SK-N-DZ (cell line): ENCODE results near the gene GRK5.
"Not testable (repeated sequence)": the region's sequence is repeated elsewhere in the genome, so short reads cannot be mapped to it uniquely, and the experiment has no call there.

Source experiments
- DNase-seq: peaks from one replicate; pipeline ENCODE4 v3.0.0-alpha.2; 2015; ENCODE audit warnings: low spot score

Gene GRK5

DNA sequence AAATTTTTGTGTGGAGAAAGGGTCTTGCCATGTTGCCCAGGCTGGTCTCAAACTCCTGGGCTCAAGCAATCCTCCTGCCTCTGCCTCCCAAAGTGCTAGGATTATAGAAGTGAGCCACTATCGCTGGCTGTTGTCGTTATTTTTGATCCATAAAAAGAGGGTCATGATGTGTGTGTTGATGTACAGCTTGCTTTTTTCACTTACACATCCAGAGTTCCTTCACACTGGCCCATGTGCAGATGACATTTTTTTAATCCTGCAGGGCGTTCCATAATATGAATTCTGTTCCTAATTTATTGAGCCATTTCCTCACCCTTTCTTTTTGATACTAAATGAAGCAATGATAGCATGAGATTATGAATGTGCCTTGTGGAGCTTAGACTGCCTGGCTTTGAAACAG lies 40.8 kb downstream of the GRK5 start:
- no peak for DNase-seq

DNA sequence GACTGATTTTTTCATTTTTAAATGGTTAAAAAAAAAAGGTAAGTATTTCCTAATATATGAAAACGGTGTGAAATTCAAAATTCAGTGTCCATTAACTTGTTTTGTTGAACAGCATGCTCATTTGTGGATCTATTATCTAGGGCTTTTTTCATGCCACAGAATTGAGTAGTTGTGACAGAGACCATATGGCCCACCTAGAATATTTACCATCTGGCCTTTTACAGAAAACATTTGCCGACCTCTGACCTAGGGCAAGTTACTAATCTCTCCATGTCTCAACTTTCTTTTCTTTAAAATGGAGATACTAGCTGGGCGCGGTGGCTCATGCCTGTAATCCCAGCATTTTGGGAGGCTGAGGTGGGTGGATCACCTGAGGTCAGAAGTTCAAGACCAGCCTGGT lies 41.3 kb downstream of the GRK5 start:
- peak; percentile 67 for DNase-seq

DNA sequence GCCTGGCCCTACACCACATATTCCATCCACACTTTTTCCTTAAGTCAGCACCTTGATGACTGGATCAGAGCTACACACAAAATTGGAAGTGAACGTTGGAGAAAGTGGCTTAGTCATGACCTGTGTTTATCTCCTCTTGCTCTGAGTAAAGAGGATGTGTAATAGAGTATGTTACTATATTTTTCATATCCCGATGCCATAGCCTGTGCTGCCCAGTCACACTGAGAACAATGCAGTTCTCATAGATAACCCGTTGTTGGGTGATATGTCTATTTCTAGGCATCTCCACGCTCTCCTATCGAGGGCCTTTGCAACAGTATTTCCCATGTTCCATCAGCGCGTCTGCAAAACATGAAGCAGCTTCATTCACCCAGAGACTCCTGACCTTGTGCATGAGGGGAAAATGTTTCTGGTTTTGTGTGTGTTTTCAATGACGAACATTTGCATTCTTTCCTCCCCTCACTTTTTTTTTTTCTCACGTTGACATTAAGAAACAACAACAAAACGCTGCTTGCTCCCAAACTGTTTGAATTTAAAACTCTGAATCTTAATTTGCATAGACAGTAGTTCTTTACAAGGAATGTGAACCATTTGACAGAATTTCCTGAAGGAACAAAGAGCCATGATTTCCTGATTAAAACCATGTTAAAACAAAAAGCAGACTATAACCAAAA lies 43.4 kb downstream of the GRK5 start:
- no peak for DNase-seq

DNA sequence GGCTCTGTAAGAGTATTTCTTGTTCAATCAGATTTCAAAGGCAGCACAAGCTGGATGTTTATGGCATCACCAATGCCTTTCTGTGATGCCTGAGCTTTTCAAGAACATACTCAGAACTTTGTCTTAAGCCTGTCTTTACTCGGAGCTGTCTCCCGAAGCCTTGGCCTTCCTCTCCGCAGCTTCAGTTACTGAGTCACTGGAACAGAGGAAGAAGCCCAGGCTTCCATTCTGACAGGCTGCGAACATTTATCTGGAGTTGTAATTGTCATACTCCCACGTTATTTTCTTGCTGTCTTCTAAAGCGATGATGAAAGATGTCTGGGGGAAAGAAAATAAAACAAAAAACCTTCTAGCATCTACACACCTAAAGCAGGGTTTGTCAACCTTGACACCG lies 43.9 kb downstream of the GRK5 start:
- DNase-seq: no peak

DNA sequence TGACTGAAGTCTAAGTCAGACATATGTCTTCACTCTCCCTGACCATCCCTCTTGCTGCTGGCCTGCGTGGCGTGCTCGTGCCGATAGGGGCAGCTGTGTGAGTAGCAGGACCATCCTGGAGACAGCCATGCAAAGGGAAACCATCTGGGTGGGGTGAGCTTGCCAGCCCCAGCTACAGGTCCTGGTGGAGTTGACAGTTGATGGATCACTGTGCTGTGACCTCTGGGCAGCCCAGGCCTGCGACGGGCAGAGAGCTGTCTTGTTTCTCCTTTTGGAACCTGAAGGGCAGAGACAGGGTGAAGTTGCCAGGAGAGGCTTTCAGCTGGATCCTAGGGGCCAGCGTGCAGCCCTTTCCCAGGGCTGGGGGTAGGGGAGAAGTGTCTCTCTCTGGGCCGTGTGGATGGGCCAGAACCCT lies 44.7 kb downstream of the GRK5 start:
- peak; percentile 88 for DNase-seq

DNA sequence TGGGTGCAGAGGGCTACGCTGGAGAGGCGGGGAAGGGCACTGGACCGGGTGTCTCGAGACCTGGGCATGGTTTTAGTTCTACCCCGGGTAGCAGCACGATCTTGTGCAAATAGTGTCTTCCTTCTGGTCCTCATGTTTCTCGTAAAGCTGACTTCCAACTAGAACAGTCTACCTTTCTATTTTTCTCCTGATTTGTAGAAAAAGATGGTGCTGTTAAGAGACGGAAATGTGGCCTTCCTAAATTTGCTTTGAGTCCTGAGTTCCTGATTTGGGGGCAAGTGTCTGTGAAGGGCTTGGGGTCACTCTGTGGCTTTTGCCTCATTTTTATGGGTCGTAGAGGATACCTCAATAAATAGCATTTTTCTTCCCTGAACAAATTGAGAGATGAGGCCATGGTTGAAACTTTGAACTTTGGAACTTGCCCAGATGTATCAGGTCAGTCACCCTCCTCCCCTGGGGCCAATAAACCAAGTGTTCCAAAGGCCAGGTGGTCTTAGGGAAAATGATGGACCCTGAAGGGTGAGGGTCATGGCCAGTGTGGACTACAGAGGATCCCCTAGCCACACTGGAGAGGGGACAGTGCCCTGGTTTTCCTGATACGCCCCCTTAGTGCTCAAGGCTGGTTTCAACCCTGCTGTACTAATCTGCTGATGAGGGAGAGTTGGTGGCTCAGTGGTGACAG lies 45.2 kb downstream of the GRK5 start:
- no peak for DNase-seq

DNA sequence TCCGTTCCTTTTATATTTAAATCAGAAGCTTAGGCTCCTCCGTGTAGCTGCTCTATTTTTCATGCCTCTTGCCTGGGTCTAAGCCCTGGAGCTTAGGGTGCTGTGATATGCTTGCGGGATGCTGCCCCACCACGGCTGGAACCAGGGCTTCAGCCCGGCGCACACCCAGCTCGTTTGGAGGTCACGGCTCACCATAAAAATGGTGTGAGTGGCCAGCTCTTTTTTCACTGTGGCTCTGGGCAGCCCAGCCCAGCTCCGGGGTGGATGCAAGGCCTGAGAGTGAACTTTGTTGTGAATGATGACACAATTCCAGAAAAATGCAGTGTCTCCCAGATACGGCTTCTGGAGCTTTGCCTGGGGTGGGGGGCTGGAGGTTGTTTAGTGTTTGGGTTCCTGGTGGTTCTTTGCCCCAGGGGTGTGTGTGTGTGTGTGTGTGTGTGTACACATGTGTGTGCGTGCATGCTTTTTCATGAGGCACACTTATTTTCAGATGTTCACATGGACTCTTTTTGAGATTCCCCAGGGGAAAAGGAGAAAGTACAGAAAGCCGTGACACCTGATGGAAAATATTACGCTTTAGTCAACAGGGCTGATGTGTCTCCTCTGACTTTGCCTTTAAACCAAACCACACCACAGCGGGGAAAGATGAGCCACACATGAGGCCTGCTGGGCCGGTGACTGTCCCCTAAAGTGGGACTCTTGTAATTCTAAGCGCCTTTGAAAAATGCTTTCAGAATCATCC lies 46.2 kb downstream of the GRK5 start:
- no peak for DNase-seq

DNA sequence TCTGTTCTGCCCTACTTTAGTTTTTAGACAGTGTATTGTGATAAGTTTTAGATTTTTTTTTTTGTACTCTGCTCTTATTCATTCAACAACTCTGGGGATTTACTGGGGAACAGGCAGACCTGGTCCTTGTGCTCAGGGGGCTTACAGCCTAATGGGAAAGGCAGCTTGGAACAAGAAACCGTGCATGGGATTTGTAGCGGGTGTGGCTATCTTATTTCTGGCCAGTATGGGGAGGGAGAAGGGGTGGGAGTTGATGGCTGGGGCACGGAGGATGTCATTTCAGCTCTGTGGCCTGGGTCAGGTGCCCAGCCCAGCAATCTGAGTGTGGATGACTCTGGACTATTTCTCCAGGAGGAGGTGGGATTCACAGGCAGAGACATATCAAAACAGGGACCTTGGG lies 47.0 kb downstream of the GRK5 start:
- DNase-seq: no peak

DNA sequence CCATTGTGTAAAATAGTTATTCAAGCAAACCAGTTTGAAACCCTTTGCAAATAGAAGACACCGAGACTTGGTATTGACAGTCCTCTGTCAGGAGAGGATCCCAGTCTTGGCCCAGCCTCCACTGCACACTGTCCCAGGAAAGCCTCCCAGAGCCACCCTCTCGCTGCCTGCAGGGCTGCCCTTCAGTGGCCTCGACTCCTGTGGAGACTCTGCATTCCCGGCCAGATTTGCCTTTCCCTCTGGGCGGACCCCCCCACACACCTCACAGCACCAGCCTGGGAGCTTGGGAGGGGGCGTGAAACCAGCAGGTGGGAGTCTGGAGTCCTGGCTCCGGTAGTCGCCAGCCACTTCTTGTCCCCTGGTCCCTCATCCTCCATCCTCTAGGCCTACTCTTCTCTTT lies 48.7 kb downstream of the GRK5 start:
- no peak for DNase-seq

DNA sequence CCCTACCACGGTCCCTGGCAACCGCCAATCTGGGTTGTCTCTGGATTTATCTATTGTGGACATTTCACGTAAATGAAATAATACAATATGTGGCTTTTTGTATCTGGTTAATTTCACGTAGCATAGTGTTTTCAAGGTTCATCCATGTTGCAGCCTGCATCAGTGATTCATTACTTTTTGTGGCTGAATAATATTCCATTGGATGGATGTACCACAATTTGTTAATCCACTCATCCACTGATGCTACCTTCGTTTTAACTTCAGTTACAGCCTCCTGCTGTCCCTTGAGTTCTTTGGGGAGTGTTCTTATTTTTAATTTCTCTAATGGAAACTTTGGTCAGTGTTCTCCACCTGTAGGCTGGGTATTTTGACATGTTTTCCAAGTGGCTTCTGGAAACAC lies 49.5 kb downstream of the GRK5 start:
- no peak for DNase-seq

DNA sequence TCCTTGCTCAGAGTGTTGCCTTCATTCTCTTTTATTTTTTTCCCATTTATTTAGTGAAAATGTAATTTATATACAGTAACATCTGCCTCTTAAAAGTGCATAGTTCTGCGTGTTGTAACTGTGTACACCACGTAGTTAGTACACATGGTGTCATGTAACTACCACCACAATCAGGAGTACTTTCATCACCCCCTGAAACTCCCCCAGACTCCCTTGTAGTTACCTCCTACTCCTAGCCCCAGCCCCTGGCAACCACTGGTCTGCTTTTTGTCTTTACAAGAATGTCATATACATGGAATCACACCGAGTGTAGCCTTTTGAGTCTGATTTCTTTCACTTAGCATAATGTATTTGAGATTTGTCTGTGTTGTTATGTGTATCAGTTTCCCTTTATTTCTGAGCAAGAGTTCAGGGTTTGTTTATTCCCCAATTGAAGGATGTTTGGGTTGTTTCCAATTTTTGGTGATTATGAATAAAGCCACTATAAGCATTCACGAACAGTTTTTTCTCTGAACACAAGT lies 50.6 kb downstream of the GRK5 start:
- DNase-seq: no peak

DNA sequence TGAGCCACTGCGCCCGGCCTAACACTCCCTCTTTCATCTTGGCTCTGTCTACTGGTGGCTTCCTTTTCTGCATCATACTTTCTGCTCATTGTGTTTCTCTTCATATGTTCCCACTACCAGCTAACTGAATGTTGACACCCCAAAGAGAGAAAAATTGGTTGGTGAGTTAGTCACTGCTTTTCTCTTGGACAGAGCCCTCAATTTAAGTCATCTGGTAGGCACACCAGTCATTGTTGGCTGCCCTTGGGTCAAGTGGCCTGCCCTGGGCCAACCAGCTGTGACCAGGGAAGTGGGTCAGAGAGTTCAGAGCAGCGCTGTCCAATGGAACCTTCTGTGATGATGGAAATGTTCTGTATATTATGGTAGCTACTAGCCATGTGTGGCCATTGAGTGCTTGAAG lies 52.0 kb downstream of the GRK5 start:
- no peak for DNase-seq

DNA sequence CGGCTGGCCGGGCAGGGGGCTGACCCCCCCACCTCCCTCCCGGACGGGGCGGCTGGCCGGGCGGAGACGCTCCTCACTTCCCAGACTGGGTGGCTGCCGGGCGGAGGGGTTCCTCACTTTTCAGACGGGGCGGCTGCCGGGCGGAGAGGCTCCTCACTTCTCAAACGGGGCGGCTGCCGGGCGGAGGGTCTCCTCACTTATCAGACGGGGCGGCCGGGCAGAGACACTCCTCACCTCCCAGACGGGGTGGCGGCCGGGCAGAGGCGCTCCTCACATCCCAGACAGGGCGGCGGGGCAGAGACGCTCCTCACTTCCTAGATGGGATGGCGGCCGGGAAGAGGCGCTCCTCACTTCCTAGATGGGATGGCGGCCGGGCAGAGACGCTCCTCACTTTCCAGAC lies 53.6 kb downstream of the GRK5 start:
- not testable (repeated sequence) for DNase-seq

DNA sequence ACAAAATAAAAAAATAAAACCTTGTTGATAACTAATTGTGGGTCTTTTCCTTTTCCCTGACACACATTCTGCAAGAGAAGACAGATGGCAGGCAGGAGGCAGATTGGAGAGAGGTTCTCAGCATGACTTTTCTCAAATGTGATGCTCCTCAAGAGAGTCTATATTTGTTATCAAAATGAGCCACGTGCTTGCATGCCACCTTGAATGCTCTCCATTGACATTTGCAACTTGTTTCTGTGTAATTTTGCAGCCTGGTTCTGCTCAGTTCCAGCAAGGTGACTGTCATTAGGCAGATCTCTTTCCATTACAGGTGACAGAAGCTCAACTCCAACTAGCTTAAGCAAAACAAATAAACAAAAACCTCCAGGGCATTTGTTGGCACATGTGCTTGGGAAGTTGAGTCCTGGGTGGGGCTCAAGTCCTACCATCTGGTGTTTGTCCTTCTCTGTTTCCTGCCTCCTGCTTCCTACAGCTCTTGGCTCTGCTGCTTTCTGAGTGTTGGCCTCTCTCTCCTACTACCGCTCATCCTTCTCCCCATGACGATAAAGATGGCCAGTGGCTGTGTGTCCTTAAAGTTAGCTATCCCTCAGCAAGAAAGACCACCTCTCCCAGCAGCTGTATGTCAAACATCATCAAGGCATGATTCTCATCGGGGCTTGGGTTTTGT lies 56.7 kb downstream of the GRK5 start:
- no peak for DNase-seq

DNA sequence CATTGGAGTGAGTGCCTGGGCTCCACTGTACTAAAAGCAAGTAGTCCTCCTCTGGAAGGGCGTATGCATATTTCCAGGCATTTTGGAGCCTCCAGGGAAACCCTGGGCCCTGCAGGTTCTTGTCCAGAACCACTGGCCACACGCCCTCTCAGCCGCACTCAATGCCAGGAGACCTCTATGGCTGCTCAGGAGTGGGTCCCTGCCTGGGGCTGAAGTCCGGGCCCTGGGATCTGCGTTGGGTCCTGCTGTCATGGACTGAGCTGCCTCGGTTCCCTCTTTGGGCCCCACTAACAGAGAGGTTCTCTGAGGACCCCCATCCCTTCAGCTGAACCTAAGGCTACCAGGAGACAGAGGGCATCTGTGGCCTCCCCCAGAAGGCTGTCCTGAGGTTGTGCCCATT lies 58.3 kb downstream of the GRK5 start:
- DNase-seq: no peak

DNA sequence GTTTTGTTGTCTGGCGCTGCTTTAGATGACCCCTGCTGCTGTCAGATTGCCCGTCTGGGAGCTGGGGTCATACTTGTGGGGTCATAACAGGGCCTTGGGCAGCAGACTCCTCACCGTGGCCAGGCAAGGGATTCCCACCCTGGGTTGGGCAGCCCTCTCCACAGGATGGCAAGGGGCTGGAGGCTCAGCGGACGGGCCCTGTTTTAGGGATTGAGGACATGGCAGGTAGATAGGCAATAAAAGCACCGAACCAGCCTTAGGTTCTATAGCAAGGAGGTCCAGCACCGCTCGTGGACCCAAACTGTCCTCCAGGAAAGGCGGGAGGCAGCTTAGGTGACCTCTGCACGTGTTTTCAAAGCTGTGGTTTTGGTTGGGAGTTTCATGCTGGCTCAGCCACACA lies 60.0 kb downstream of the GRK5 start:
- no peak for DNase-seq

DNA sequence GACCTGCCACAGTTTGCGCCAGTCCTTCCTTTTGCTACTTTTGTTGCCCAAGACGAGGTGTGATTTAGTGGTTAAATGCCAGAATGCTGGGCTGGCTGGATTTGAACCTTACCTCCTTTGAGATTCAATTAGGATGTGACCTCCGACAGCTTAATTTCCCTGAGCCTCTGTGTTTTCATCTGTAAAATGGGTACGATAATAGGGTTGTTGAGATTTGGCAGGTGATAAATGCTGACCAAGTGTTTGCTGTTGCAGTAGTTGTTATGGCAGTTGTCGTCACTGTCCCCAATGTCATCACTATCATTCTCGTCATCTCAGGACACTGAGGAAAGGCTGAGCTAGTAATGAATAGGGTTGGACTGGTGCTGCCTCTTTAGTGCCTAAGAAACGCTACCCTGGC lies 61.1 kb downstream of the GRK5 start:
- no peak for DNase-seq

DNA sequence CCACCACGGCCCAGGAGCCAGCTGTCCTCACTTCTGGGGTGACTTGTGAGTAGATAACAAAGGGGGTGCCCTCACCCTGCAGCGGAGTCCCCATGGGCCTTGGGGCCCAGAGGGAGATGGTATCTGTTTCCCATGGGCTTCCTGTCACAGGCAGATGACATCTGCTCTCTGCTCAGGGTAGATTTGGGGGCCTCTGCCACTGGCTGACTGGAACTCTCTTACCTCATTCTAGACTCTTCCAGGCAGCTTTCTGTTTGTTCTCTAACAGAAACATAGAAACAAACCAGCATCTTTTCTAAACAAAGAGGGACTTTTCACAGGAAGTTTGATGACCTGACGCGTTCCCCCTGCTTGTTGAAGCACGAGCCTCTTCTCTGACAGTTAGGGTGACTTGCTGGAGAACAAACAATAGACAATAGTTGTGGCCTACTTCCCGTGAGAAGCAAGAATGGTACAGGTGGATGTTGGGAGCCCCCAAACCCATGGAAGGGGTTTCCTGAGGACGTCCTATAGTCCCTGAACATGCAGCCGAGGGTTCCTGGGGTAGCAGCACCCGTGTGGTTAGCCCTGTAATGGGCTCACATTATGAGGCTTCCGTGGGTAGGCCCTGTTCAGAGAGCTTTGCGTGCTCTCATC lies 61.6 kb downstream of the GRK5 start:
- no peak for DNase-seq

DNA sequence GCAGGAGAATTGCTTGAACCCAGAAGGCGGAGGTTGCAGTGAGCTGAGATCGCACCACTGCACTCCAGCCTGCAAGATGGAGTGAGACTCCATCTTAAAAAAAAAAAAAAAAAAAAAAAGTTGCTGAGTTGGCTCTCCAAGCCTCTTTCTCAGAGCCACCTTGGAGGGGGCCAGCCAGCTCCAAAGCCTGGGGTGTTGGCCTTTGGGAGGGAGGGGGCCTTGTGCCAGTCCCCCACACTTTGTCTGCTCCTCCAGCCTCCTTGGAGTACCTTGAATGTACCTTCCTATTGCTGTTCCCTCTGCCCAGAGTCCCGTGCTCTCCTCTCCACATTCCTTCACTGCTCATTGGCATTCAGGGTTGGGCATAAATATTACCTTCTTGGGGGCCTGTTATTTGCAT lies 62.4 kb downstream of the GRK5 start:
- no peak for DNase-seq

DNA sequence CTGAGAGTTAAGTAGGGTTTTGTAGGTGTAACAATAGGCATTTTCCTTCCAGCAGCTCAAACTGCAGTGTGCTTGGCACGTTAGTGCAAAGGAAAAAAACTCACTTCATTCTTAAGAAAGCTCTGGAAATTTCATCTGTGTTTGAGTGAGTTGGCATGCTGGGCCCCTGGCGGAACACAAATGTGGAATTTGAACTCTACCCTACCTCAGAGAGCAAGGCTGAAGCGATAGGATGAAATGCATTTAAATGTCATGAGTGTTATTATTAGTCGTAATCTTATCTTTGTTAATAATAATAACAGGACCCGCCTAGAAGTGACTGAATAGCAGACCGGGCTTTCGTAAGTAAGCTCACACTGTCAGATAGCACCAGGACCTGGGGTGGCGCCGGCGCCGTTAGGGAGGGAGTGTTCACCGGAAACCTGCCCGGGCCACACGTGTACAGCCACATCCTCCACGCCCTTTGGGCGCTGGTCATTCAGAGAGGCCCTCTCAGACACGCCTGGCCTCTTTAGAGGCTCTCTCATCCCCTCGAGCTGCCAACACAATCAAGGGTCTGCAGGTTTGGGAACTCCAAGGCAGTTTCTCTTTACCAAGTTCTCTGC lies 63.5 kb downstream of the GRK5 start:
- no peak for DNase-seq

DNA sequence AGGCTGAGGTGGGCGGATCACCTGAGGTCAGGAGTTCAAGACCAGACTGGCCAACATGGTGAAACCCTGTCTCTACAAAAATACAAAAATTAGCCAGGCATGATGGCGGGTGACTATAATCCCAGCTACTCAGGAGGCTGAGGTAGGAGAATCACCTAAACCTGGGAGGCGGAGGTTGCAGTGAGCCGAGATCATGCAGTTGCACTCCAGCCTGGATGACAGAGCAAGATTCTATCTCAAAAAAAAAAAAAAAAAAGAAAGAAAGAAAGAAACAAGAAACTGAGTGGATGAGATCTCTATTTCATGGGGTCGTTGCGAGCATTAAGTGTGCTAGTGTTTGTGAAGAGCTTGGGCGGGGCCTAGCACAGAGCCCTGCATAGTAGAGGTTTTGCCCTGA lies 65.0 kb downstream of the GRK5 start:
- not testable (repeated sequence) for DNase-seq
